CD4-positive, alpha-beta T cell (primary cell): ENCODE results near the gene ZFP36L2. TPM values are rescaled to one million over a fixed set of nuclear protein-coding genes. Genes with fewer than 3 reads are reported as not detected.

Experiments used
- ATAC-seq: fragments of 200-7000 bp; cut with Tn5 transposase; one replicate; pipeline ENCODE4 v1.10.0; 2022; ENCODE audit warnings: mild to moderate bottlenecking; ENCODE audit not compliant: poor library complexity
- CTCF ChIA-PET: fragments of 350-600 bp; sonication (Branson Sonifier 250); formaldehyde crosslinking; loops from one replicate; lab custom pipeline; 2021; ENCODE audit warnings: antibody characterized with exemption, inconsistent platforms; lab: Charles Lee
- POLR2A ChIA-PET: fragments of 350-600 bp; sonication (Branson Sonifier 250); formaldehyde crosslinking; loops from one replicate; lab custom pipeline; 2021; ENCODE audit warnings: antibody characterized with exemption, inconsistent platforms; lab: Charles Lee
- DNase-seq, 14 experiments: peaks; one replicate each; pipeline ENCODE4 v3.0.0-alpha.2; 2013 to 2020; ENCODE audit warnings: mixed read lengths in 2 of 14
- H3K27ac ChIP-seq, 2 donors: one replicate each; pipeline versions ENCODE4 v1.5.1 to v1.7.0; 2013; ENCODE audit warnings: low read length in 2 of 2, low read depth in 1 of 2, mild to moderate bottlenecking in 1 of 2
- H3K27me3 ChIP-seq, 2 experiments: 1 replicate in 1 of 2; 2 replicates in 1 of 2; pipeline versions ENCODE4 v1.6.1 to v1.7.0; 2013; ENCODE audit warnings: low read length in 2 of 2, control low read depth in 1 of 2, mild to moderate bottlenecking in 1 of 2, moderate library complexity in 1 of 2; ENCODE audit not compliant: insufficient read depth in 2 of 2, control insufficient read depth in 1 of 2
- H3K36me3 ChIP-seq: one replicate; pipeline ENCODE4 v1.6.1; 2013; ENCODE audit warnings: low read length, control low read depth; ENCODE audit not compliant: insufficient read depth
- H3K4me1 ChIP-seq: one replicate; pipeline ENCODE4 v1.6.1; 2013; ENCODE audit warnings: low read length, control low read depth; ENCODE audit not compliant: insufficient read depth
- H3K4me3 ChIP-seq: one replicate; pipeline ENCODE4 v1.5.1; 2013; ENCODE audit warnings: mild to moderate bottlenecking, low read length, moderate library complexity
- H3K9me3 ChIP-seq, 2 experiments: 1 replicate in 1 of 2; 2 replicates in 1 of 2; pipeline versions ENCODE4 v1.6.1 to v1.7.0; 2013; ENCODE audit warnings: low read length in 2 of 2, mild to moderate bottlenecking in 2 of 2, control low read depth in 1 of 2, moderate library complexity in 1 of 2; ENCODE audit not compliant: control insufficient read depth in 1 of 2, insufficient read depth in 1 of 2
- H3K27ac Mint-ChIP-seq: one replicate; pipeline ENCODE4 v1.8.0; 2020; ENCODE audit warnings: mixed read lengths
- H3K27me3 Mint-ChIP-seq: one replicate; pipeline ENCODE4 v1.8.0; 2021; ENCODE audit warnings: mixed read lengths
- H3K36me3 Mint-ChIP-seq: one replicate; pipeline ENCODE4 v1.8.0; 2021; ENCODE audit warnings: low read depth, mixed read lengths
- H3K4me1 Mint-ChIP-seq: one replicate; pipeline ENCODE4 v1.8.0; 2021; ENCODE audit warnings: low read depth, mixed read lengths
- H3K4me3 Mint-ChIP-seq: one replicate; pipeline ENCODE4 v1.8.0; 2020; ENCODE audit warnings: mild to moderate bottlenecking, mixed read lengths
- H3K9me3 Mint-ChIP-seq: one replicate; pipeline ENCODE4 v1.8.0; 2020; ENCODE audit warnings: mixed read lengths
- intact Hi-C, 2 experiments: fragments of 100-400 bp; cut with DNase I in 1 of 2; cut with micrococcal nuclease in 1 of 2; formaldehyde crosslinking; loops; one replicate each; pipeline versions ENCODE4 v1.15.1 to v1.9.0; 2023 to 2025; cut with DNase I, micrococcal nuclease
- total RNA-seq, 174 experiments: library from RNA in 2 of 174; stranded (reverse) in 2 of 174; gene quantifications; one replicate each; pipeline ENCODE4 v1.2.3 and lab custom pipeline; 2021 to 2026
- TF ChIP-seq, protein P1 (sequence below): fragments of 200-600 bp; IDR thresholded peaks from one replicate; pipeline ENCODE4 v1.8.0; 2022; ENCODE audit warnings: antibody characterized with exemption, mild to moderate bottlenecking

Gene ZFP36L2
- total RNA-seq, 2 experiments from 2014 or later = 1,602 to 1,631 TPM

DNA sequence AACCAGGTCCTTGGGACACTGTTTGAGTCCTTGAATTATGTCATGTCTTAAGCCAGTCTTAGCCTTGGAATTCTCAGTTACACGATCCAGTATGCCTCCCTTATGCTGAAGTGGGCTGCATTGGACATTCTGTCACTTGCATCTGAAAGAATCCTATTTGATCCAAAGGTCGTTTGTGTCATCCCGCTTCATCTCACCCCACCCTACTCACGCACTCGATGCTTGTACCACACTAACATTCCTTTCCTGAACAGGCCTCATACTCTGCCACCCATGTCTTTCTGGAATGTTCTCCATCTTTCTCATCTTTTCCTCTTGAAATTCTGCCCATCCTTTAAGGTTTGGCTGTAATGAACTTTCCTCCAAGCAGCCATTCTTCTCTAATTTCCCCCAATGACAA is 27.9 kb upstream of the ZFP36L2 start:
- no peaks in the 10 kb centered on the region for H3K4me1 ChIP-seq
- H3K27ac Mint-ChIP-seq = no peak overlapping the region
- ChIA-PET CTCF (no interaction called here), POLR2A (no interaction called here)
- DNase-seq (no peak), ATAC-seq (no peak)
- no peaks in the 10 kb centered on the region for H3K27me3 Mint-ChIP-seq
- peaks cover 14% of the 10 kb centered on the region for H3K36me3 ChIP-seq
- H3K4me3 ChIP-seq = no peak overlapping the region
- H3K9me3 ChIP-seq = no peaks in the 10 kb centered on the region
- no peaks in the 10 kb centered on the region for H3K27me3 ChIP-seq
- TF ChIP-seq, protein P1, sequence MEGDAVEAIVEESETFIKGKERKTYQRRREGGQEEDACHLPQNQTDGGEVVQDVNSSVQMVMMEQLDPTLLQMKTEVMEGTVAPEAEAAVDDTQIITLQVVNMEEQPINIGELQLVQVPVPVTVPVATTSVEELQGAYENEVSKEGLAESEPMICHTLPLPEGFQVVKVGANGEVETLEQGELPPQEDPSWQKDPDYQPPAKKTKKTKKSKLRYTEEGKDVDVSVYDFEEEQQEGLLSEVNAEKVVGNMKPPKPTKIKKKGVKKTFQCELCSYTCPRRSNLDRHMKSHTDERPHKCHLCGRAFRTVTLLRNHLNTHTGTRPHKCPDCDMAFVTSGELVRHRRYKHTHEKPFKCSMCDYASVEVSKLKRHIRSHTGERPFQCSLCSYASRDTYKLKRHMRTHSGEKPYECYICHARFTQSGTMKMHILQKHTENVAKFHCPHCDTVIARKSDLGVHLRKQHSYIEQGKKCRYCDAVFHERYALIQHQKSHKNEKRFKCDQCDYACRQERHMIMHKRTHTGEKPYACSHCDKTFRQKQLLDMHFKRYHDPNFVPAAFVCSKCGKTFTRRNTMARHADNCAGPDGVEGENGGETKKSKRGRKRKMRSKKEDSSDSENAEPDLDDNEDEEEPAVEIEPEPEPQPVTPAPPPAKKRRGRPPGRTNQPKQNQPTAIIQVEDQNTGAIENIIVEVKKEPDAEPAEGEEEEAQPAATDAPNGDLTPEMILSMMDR = no peak
- H3K4me3 Mint-ChIP-seq = no peak overlapping the region
- no peak overlapping the region for H3K27ac ChIP-seq
- H3K36me3 Mint-ChIP-seq = peaks cover 21% of the 10 kb centered on the region
- H3K4me1 Mint-ChIP-seq = no peaks in the 10 kb centered on the region
- intact Hi-C loops = no loop called here
- H3K9me3 Mint-ChIP-seq = no peaks in the 10 kb centered on the region

GRCh38 chr2:43251171-43251731 is 24.8 kb upstream of the ZFP36L2 start:
- Histone ChIP-seq H3K4me3 (no peak overlapping the region), H3K27ac (no peak overlapping the region), H3K4me1 (no peaks in the 10 kb centered on the region), H3K9me3 (no peaks in the 10 kb centered on the region), H3K27me3 (no peaks in the 10 kb centered on the region), H3K36me3 (peaks cover 12% of the 10 kb centered on the region)
- Mint-ChIP-seq H3K4me1 (no peaks in the 10 kb centered on the region), H3K27me3 (no peaks in the 10 kb centered on the region), H3K4me3 (no peak overlapping the region), H3K27ac (no peak overlapping the region), H3K9me3 (no peaks in the 10 kb centered on the region), H3K36me3 (peaks cover 20% of the 10 kb centered on the region)
- ATAC-seq (no peak), DNase-seq (no peak)
- CTCF ChIA-PET = no interaction called here
- TF ChIP-seq, protein P1 = no peak
- POLR2A ChIA-PET = no interaction called here
- intact Hi-C loops = no loop called here

- Histone ChIP-seq H3K27me3 (no peaks in the 10 kb centered on the region), H3K36me3 (peaks cover 15% of the 10 kb centered on the region), H3K27ac (no peak overlapping the region), H3K9me3 (no peaks in the 10 kb centered on the region), H3K4me3 (no peak overlapping the region), H3K4me1 (no peaks in the 10 kb centered on the region)
- ATAC-seq (no peak), DNase-seq (no peak)
- H3K4me1 Mint-ChIP-seq = no peaks in the 10 kb centered on the region
- ChIA-PET POLR2A (interaction anchor here (0.7 kb wide), 1 partner anchor 227 kb away, joined by 3 read pairs; no protein-coding TSS in a partner anchor), CTCF (no interaction called here)
- intact Hi-C loops = no loop called here
- TF ChIP-seq, protein P1 = no peak
- peaks cover 19% of the 10 kb centered on the region for H3K36me3 Mint-ChIP-seq
- no peak overlapping the region for H3K4me3 Mint-ChIP-seq
- no peaks in the 10 kb centered on the region for H3K27me3 Mint-ChIP-seq
- no peaks in the 10 kb centered on the region for H3K9me3 Mint-ChIP-seq
- H3K27ac Mint-ChIP-seq = no peak overlapping the region
Observed at GRCh38 chr2:43250015-43250414, 23.6 kb upstream of the ZFP36L2 start.
